DND-41 (cell line): ENCODE data around the gene RXRB.

Experiments used
- CTCF ChIP-seq: IDR thresholded peaks from 2 replicates; pipeline ENCODE4 v1.5.1; 2012; ENCODE audit warnings: borderline replicate concordance, low read length, moderate library complexity, mild to moderate bottlenecking; ENCODE audit not compliant: poor library complexity, severe bottlenecking; ENCODE audit errors: extremely low read depth
- EZH2 ChIP-seq: IDR thresholded peaks from 3 replicates; pipeline ENCODE4 v1.6.1; 2012; ENCODE audit warnings: borderline replicate concordance, low read depth, mild to moderate bottlenecking, moderate library complexity, low read length, inconsistent platforms; ENCODE audit not compliant: severe bottlenecking

- TF ChIP-seq CTCF (no peak), EZH2 (no peak)
Measured at GRCh38 chr6:33237741-33238140, 37.3 kb upstream of the RXRB start.
